Bronchial epithelial cell (primary cell): ENCODE measurements around the gene LILRA6. TPM values are rescaled to one million over a fixed set of nuclear protein-coding genes. Genes with fewer than 3 reads are reported as not detected.
"Not testable (repeated sequence)": the region's sequence is repeated elsewhere in the genome, so short reads cannot be mapped to it uniquely, and the experiment has no call there.

Experiments used
- DNase-seq: peaks from one replicate; pipeline ENCODE4 v3.0.0-alpha.2; 2010; ENCODE audit warnings: low read depth
- FAIRE-seq: peaks from 2 replicates; lab custom pipeline; 2011; peaks lifted over from hg19 to GRCh38; lab: Jason Lieb, UNC
- H3K27me3 ChIP-seq: 2 replicates; pipeline ENCODE4 v1.5.1; 2011; ENCODE audit warnings: low read length; ENCODE audit not compliant: control insufficient read depth, insufficient read depth
- H3K36me3 ChIP-seq: 2 replicates; pipeline ENCODE4 v1.5.1; 2011; ENCODE audit warnings: low read length; ENCODE audit not compliant: control insufficient read depth, insufficient read depth
- H3K4me3 ChIP-seq: 2 replicates; pipeline ENCODE4 v1.5.1; 2011; ENCODE audit warnings: mild to moderate bottlenecking, low read depth, low read length, control low read depth
- CTCF ChIP-seq: IDR thresholded peaks from 2 replicates; pipeline ENCODE4 v1.5.1; 2011; ENCODE audit warnings: mild to moderate bottlenecking, moderate library complexity, low read length, control low read depth, inconsistent platforms; ENCODE audit not compliant: insufficient read depth, severe bottlenecking
- total RNA-seq: library from RNA; depleted of rRNA; stranded (reverse); fragments of >200 nt; gene quantifications from 2 replicates; pipeline ENCODE4 v1.2.1, GENCODE V29; 2014

The LILRA6 gene
- total RNA-seq, 1 donor from 2014 or later, result not detected

GRCh38 chr19:54252243-54252642, 9.7 kb upstream of the LILRA6 start:
- FAIRE-seq (no peak), DNase-seq (no peak)
- Histone ChIP-seq H3K36me3 (no peaks in the 10 kb centered on the region), H3K27me3 (no peaks in the 10 kb centered on the region), H3K4me3 (no peak overlapping the region)
- TF ChIP-seq CTCF, result no peak

GRCh38 chr19:54248016-54248601, 5.5 kb upstream of the LILRA6 start:
- Histone ChIP-seq H3K36me3 (no peaks in the 10 kb centered on the region), H3K4me3 (no peak overlapping the region), H3K27me3 (no peaks in the 10 kb centered on the region)
- DNase-seq (no peak), FAIRE-seq (no peak)
- no peak for TF ChIP-seq CTCF

- FAIRE-seq (no peak), DNase-seq (no peak)
- no peak overlapping the region for H3K4me3 ChIP-seq
- no peaks in the 10 kb centered on the region for H3K27me3 ChIP-seq
- TF ChIP-seq CTCF, result no peak
- no peaks in the 10 kb centered on the region for H3K36me3 ChIP-seq
These were observed 4.7 kb upstream of the LILRA6 start for GRCh38 chr19:54247106-54247930.

- no peak for DNase-seq
- no peaks in the 10 kb centered on the region for H3K27me3 ChIP-seq
- H3K4me3 ChIP-seq, result no peak overlapping the region
- no peaks in the 10 kb centered on the region for H3K36me3 ChIP-seq
- FAIRE-seq, result no peak
- TF ChIP-seq CTCF, result no peak
These were observed 3.3 kb upstream of the LILRA6 start for GRCh38 chr19:54245936-54246335.

GRCh38 chr19:54243809-54244208, 1.2 kb upstream of the LILRA6 start:
- not testable (repeated sequence) for DNase-seq, H3K4me3 ChIP-seq, H3K27me3 ChIP-seq, H3K36me3 ChIP-seq, FAIRE-seq

GRCh38 chr19:54242234-54242633, 356 bp downstream of the LILRA6 start:
- DNase-seq, H3K36me3 ChIP-seq, H3K27me3 ChIP-seq, H3K4me3 ChIP-seq: not testable (repeated sequence)
- peak; percentile 97 for FAIRE-seq

- not testable (repeated sequence) for H3K36me3 ChIP-seq, H3K4me3 ChIP-seq, DNase-seq, H3K27me3 ChIP-seq, FAIRE-seq
These were observed 1.9 kb downstream of the LILRA6 start for GRCh38 chr19:54240372-54241336.

GRCh38 chr19:54239491-54240371, 2.9 kb downstream of the LILRA6 start:
- H3K36me3 ChIP-seq, DNase-seq, H3K4me3 ChIP-seq, H3K27me3 ChIP-seq, FAIRE-seq: not testable (repeated sequence)
